ENCODE results near the gene GTF2F1.

DNA sequence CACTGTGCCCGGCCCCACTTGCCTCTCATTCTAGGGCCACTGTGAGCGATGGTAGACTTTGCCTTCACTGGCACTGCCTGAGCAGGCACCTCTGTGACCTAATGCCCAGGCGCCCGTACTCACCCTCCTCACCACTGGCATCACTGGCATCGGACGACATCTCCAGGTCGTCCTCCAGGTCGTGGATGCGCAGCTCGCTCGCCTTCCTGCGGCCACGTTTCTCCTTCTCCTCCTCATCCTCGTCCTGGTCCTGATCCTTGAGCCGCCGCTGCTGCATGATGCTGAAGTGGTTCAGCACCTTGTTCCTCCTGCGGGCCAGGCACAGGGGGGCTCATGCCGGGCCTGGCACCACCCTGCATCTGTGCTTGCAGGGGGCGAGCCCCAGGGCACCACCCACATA is 9.8 kb downstream of the GTF2F1 start:
- TF ChIP-seq EZH2 (IDR thresholded peaks at IDR 0.05; ENCODE audit: insufficient read depth, poor library complexity, severe bottlenecking) (no peak), EZH2phosphoT487 (IDR thresholded peaks at IDR 0.05; ENCODE audit: insufficient read depth, low read depth) (no peak)

All from GM23248 (cell line).